Endothelial cell of umbilical vein (primary cell): Measurements from ENCODE around the gene DUSP16. TPM values are rescaled to one million over a fixed set of nuclear protein-coding genes. Genes with fewer than 3 reads are reported as not detected.

ENCODE experiments used
- BruUV-seq: library from RNA; stranded (reverse); fragments of 400-500 nt; replicated peaks from 2 replicates; lab custom pipeline; 2021; lab: Mats Ljungman, UMichigan
- CTCF ChIA-PET: fragments of 300-600, 350-600 bp; sonication (Branson Sonifier 250); formaldehyde crosslinking; loops from one replicate; lab custom pipeline; 2021; ENCODE audit warnings: antibody characterized with exemption, inconsistent platforms; lab: Charles Lee
- POLR2A ChIA-PET: fragments of 300-600, 350-600 bp; sonication (Branson Sonifier 250); formaldehyde crosslinking; loops from one replicate; lab custom pipeline; 2021; ENCODE audit warnings: antibody characterized with exemption, inconsistent platforms; lab: Charles Lee
- DNase-seq: peaks from one replicate; pipeline ENCODE4 v3.0.0-alpha.2; 2011; ENCODE audit warnings: low read depth, low spot score
- FAIRE-seq: peaks from 2 replicates; lab custom pipeline; 2011; peaks lifted over from hg19 to GRCh38; lab: Jason Lieb, UNC
- H2AFZ ChIP-seq: 2 replicates; pipeline ENCODE4 v1.6.0; 2012; ENCODE audit warnings: low read depth, low read length, control low read depth, inconsistent platforms
- H3K27ac ChIP-seq: 2 replicates; pipeline ENCODE4 v1.5.1; 2011; ENCODE audit warnings: low read depth, mild to moderate bottlenecking, control low read depth, low read length, moderate library complexity; ENCODE audit not compliant: insufficient read depth
- H3K27me3 ChIP-seq, 2 experiments: 2 replicates each; pipeline versions ENCODE4 v1.6.0 to v1.6.1; 2011; ENCODE audit warnings: low read length in 2 of 2, mixed read lengths in 1 of 2; ENCODE audit not compliant: control insufficient read depth in 2 of 2, insufficient read depth in 2 of 2
- H3K36me3 ChIP-seq, 2 experiments: 2 replicates in 1 of 2; 3 replicates in 1 of 2; pipeline ENCODE4 v1.5.1; 2011; ENCODE audit warnings: low read length in 2 of 2, mild to moderate bottlenecking in 1 of 2, moderate library complexity in 1 of 2; ENCODE audit not compliant: control insufficient read depth in 2 of 2, insufficient read depth in 2 of 2; ENCODE audit errors: extremely low read depth in 1 of 2
- H3K4me1 ChIP-seq: 3 replicates; pipeline ENCODE4 v1.5.1; 2011; ENCODE audit warnings: mild to moderate bottlenecking, low read length; ENCODE audit not compliant: control insufficient read depth, insufficient read depth; ENCODE audit errors: extremely low read depth
- H3K4me2 ChIP-seq: 2 replicates; pipeline ENCODE4 v1.6.1; 2011; ENCODE audit warnings: low read length, control low read depth, mixed read lengths; ENCODE audit not compliant: insufficient read depth
- H3K4me3 ChIP-seq, 3 experiments: fragments of 200-600 bp in 1 of 3; sonication (generic), shearing (Covaris generic) in 1 of 3; replicated peaks in 1 of 3; 2 replicates each; pipeline ENCODE4 v1.5.1; 2011 to 2016; ENCODE audit warnings: control low read depth in 3 of 3, low read length in 3 of 3, mild to moderate bottlenecking in 2 of 3, inconsistent platforms in 1 of 3, low read depth in 1 of 3, moderate library complexity in 1 of 3; ENCODE audit not compliant: insufficient read depth in 1 of 3
- H3K79me2 ChIP-seq: 2 replicates; pipeline ENCODE4 v1.6.0; 2012; ENCODE audit warnings: low read length, inconsistent platforms; ENCODE audit not compliant: control insufficient read depth, insufficient read depth
- H3K9ac ChIP-seq: replicated peaks from 2 replicates; pipeline ENCODE3; 2011; ENCODE audit warnings: low read length, control low read depth; ENCODE audit not compliant: insufficient read depth; ENCODE audit errors: extremely low read depth
- H3K9me1 ChIP-seq: replicated peaks from 3 replicates; pipeline ENCODE4 v1.6.0; 2011; ENCODE audit warnings: mild to moderate bottlenecking, low read length; ENCODE audit not compliant: control insufficient read depth, insufficient read depth; ENCODE audit errors: extremely low read depth
- H3K9me3 ChIP-seq: replicated peaks from 2 replicates; pipeline ENCODE4 v1.5.1; 2012; ENCODE audit warnings: low read length, inconsistent platforms; ENCODE audit not compliant: control insufficient read depth, insufficient read depth
- H4K20me1 ChIP-seq: replicated peaks from 2 replicates; pipeline ENCODE3; 2011; ENCODE audit warnings: mild to moderate bottlenecking, low read length; ENCODE audit not compliant: control insufficient read depth, insufficient read depth; ENCODE audit errors: extremely low read depth
- EZH2 ChIP-seq: IDR thresholded peaks from 2 replicates; pipeline ENCODE4 v1.6.1; 2012; ENCODE audit warnings: borderline replicate concordance, low read depth, mild to moderate bottlenecking, moderate library complexity, low read length, inconsistent platforms; ENCODE audit not compliant: severe bottlenecking
- FOS ChIP-seq: IDR thresholded peaks from 2 replicates; pipeline ENCODE4 v1.6.1; 2011; ENCODE audit warnings: mild to moderate bottlenecking, low read length, moderate library complexity, borderline replicate concordance; ENCODE audit not compliant: insufficient read depth
- GATA2 ChIP-seq: IDR thresholded peaks from 2 replicates; pipeline ENCODE4 v1.7.0; 2011; ENCODE audit warnings: low read depth, mild to moderate bottlenecking, moderate library complexity, mixed read lengths, low read length; ENCODE audit not compliant: insufficient read length, insufficient read depth
- JUN ChIP-seq: IDR thresholded peaks from 2 replicates; pipeline ENCODE4 v1.6.1; 2011; ENCODE audit warnings: borderline replicate concordance, low read depth; ENCODE audit not compliant: insufficient read length, insufficient read depth
- MYC ChIP-seq: IDR thresholded peaks from one replicate; pipeline ENCODE4 v1.6.1; 2011; ENCODE audit warnings: mild to moderate bottlenecking, low read depth, low read length
- POLR2A ChIP-seq: IDR thresholded peaks from 2 replicates; pipeline ENCODE4 v1.6.1; 2012; ENCODE audit warnings: low read depth, mild to moderate bottlenecking, control low read depth, low read length
- POLR2AphosphoS5 ChIP-seq: IDR thresholded peaks from 2 replicates; pipeline ENCODE4 v1.6.1; 2012; ENCODE audit warnings: low read depth, mild to moderate bottlenecking, control low read depth, low read length, moderate library complexity; ENCODE audit not compliant: insufficient read depth
- dilution Hi-C: fragments of 300-500 bp; cut with MboI; formaldehyde crosslinking; loops from one replicate; pipeline ENCODE4 v1.15.0; 2019; ENCODE audit warnings: low sequenced_read_pairs; ENCODE audit not compliant: extremely low pct_ligation_motif_present
- intact Hi-C: fragments of 100-400 bp; cut with micrococcal nuclease; formaldehyde crosslinking; loops from one replicate; pipeline ENCODE4 v1.10.0; 2022
- polyA plus RNA-seq, 4 experiments: library from polyadenylated mRNA; depleted of rRNA in 3 of 4; stranded (reverse) in 3 of 4; unstranded in 1 of 4; fragments of >200 nt; gene quantifications; 2 replicates each; pipeline versions ENCODE4 v1.2.1 to v1.2.3, GENCODE V29; 2011 to 2012; ENCODE audit warnings: missing spikeins in 1 of 4
- total RNA-seq: library from RNA; stranded (reverse); gene quantifications from 2 replicates; pipeline ENCODE4 v1.2.3, GENCODE V29; 2021
- TF ChIP-seq, protein P1 (sequence below), 2 donors: IDR thresholded peaks; 1 replicate in 1 of 2; 2 replicates in 1 of 2; pipeline ENCODE4 v1.5.1; 2011; ENCODE audit warnings: low read length in 2 of 2, mild to moderate bottlenecking in 2 of 2, moderate library complexity in 2 of 2, control low read depth in 1 of 2, inconsistent platforms in 1 of 2, low read depth in 1 of 2; ENCODE audit not compliant: insufficient read depth in 1 of 2; ENCODE audit errors: extremely low read depth in 1 of 2
- TF ChIP-seq, protein P2 (sequence below): IDR thresholded peaks from 2 replicates; pipeline ENCODE4 v1.6.1; 2011; ENCODE audit not compliant: insufficient read depth, insufficient read length

DUSP16 gene
- total and polyA plus RNA-seq, 2 donors (not counting 3 experiments of a cell fraction or from before 2014, with no cell fraction given) = 7.4 to 19.5 TPM

- Histone ChIP-seq H3K4me3 (no peak overlapping the region), H2AFZ (no peak overlapping the region), H3K9me1 (no peaks in the 10 kb centered on the region), H3K4me2 (no peak overlapping the region), H3K27ac (no peak overlapping the region), H3K36me3 (peaks cover 0 to 2% of the 10 kb centered on the region in 2 experiments), H3K9me3 (no peaks in the 10 kb centered on the region), H3K27me3 (no peaks in the 10 kb centered on the region), H3K4me1 (peaks cover 5% of the 10 kb centered on the region), H3K79me2 (peaks cover 4% of the 10 kb centered on the region), H4K20me1 (no peaks in the 10 kb centered on the region), H3K9ac (no peak overlapping the region)
- POLR2A ChIA-PET = interaction anchor here (0.7 kb wide), 2 partner anchors 32 to 242 kb away, joined by 5 read pairs; no protein-coding TSS in a partner anchor
- CTCF ChIA-PET = no interaction called here
- no peak for DNase-seq
- TF ChIP-seq EZH2 (no peak), JUN (no peak), GATA2 (no peak), POLR2A (no peak)
- TF ChIP-seq, protein P1, sequence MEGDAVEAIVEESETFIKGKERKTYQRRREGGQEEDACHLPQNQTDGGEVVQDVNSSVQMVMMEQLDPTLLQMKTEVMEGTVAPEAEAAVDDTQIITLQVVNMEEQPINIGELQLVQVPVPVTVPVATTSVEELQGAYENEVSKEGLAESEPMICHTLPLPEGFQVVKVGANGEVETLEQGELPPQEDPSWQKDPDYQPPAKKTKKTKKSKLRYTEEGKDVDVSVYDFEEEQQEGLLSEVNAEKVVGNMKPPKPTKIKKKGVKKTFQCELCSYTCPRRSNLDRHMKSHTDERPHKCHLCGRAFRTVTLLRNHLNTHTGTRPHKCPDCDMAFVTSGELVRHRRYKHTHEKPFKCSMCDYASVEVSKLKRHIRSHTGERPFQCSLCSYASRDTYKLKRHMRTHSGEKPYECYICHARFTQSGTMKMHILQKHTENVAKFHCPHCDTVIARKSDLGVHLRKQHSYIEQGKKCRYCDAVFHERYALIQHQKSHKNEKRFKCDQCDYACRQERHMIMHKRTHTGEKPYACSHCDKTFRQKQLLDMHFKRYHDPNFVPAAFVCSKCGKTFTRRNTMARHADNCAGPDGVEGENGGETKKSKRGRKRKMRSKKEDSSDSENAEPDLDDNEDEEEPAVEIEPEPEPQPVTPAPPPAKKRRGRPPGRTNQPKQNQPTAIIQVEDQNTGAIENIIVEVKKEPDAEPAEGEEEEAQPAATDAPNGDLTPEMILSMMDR (IDR thresholded peaks at IDR 0.05; ENCODE audit: extremely low read depth in 1 of 2, insufficient read depth in 1 of 2, low read depth in 1 of 2, low read length in 2 of 2) = no peak
- no peak for FAIRE-seq
- BruUV-seq = no TSS peak
- dilution Hi-C loops = no loop called here
- intact Hi-C loops = no loop called here
Measured at GRCh38 chr12:12609692-12610091, 47.0 kb upstream of the DUSP16 start.

DNA sequence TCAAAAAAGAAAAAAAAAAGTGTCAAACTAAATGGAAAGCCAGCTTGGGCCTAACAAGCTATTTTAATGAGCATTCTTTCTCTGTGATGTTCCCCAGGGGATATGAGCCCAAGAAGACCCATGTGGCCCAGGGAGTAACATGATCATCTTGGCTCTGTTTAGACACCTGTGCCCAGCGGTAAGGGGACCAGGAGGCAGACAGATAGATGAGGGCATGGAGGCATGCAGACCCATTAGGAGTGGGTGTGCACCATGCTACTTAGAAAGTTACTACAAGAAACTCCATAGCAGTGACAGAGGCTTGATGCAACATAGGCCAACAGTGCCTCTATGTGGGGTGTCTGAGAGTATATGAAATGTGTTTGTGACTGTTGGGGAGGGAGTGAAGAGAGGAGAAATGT lies 45.9 kb upstream of the DUSP16 start:
- TF ChIP-seq, protein P1 (IDR thresholded peaks at IDR 0.05; ENCODE audit: extremely low read depth in 1 of 2, insufficient read depth in 1 of 2, low read depth in 1 of 2, low read length in 2 of 2) = no peak
- TF ChIP-seq GATA2 (no peak), JUN (no peak), FOS (no peak), MYC (no peak), POLR2A (no peak), POLR2AphosphoS5 (no peak), EZH2 (no peak)
- TF ChIP-seq, protein P2, sequence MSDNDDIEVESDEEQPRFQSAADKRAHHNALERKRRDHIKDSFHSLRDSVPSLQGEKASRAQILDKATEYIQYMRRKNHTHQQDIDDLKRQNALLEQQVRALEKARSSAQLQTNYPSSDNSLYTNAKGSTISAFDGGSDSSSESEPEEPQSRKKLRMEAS = no peak
- H3K9ac ChIP-seq = no peak overlapping the region
- H3K9me3 ChIP-seq = no peaks in the 10 kb centered on the region
- no peak for DNase-seq
- dilution Hi-C loops = no loop called here
- H4K20me1 ChIP-seq = no peaks in the 10 kb centered on the region
- peaks cover 4% of the 10 kb centered on the region for H3K79me2 ChIP-seq
- H3K27me3 ChIP-seq = no peaks in the 10 kb centered on the region
- H3K9me1 ChIP-seq = no peaks in the 10 kb centered on the region
- no peak overlapping the region for H3K4me3 ChIP-seq
- no peak for FAIRE-seq
- peaks cover 5% of the 10 kb centered on the region for H3K4me1 ChIP-seq
- H3K4me2 ChIP-seq = no peak overlapping the region
- H2AFZ ChIP-seq = no peak overlapping the region
- BruUV-seq = no TSS peak
- POLR2A ChIA-PET = no interaction called here
- H3K36me3 ChIP-seq = no peaks in the 10 kb centered on the region
- CTCF ChIA-PET = no interaction called here
- no peak overlapping the region for H3K27ac ChIP-seq
- intact Hi-C loops = no loop called here
